ENCODE data around the gene C1orf159.
"Not testable (repeated sequence)": the region's sequence is repeated elsewhere in the genome, so short reads cannot be mapped to it uniquely, and the experiment has no call there.

The C1orf159 gene

GRCh38 chr1:1079408-1080121 is 36.3 kb downstream of the C1orf159 start:
- DNase-seq = peak; percentile 33

DNA sequence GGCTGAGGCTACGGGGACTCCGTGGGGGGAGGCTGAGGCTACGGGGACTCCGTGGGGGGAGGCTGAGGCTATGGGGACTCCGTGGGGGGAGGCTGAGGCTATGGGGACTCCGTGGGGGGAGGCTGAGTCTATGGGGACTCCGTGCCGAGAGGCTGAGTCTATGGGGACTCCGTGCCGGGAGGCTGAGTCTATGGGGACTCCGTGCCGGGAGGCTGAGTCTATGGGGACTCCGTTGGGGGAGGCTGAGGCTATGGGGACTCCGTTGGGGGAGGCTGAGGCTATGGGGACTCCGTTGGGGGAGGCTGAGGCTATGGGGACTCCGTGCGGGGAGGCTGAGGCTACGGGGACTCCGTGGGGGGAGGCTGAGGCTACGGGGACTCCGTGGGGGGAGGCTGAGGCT is 38.5 kb downstream of the C1orf159 start:
- not testable (repeated sequence) for DNase-seq

- DNase-seq = no peak
Measured at GRCh38 chr1:1075148-1075935, 40.5 kb downstream of the C1orf159 start.

DNA sequence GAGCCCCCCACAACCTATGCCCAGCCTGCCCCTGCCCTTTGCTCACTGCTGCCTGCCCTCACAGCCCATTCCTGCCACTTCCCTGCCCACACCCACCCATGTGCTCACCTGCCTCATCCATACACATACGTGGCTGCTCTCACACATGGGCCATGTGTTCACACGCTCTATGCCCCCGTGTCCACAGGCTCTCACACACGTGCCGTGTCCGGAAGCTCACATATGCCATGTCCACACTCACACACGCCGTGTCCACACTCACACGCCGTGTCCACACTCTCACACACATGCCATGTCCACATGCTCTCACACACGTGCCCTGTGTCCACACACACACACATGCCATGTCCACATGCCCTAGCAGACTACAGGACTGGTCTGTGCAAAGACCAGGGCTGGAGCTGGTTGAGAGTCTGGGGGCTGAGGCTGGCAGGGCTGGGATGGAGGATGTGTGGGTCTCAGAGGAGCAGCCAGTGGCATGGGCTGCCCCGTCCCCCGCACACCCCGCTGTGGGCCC is 41.2 kb downstream of the C1orf159 start:
- no peak for DNase-seq

GRCh38 chr1:1073743-1074587 is 41.9 kb downstream of the C1orf159 start, which contains the start of gene RNF223:
Gene RNF223 (minus strand): TSS chr1:1074306. CDS start chr1:1072566, 1,740 bp downstream.
- DNase-seq = no peak

DNA sequence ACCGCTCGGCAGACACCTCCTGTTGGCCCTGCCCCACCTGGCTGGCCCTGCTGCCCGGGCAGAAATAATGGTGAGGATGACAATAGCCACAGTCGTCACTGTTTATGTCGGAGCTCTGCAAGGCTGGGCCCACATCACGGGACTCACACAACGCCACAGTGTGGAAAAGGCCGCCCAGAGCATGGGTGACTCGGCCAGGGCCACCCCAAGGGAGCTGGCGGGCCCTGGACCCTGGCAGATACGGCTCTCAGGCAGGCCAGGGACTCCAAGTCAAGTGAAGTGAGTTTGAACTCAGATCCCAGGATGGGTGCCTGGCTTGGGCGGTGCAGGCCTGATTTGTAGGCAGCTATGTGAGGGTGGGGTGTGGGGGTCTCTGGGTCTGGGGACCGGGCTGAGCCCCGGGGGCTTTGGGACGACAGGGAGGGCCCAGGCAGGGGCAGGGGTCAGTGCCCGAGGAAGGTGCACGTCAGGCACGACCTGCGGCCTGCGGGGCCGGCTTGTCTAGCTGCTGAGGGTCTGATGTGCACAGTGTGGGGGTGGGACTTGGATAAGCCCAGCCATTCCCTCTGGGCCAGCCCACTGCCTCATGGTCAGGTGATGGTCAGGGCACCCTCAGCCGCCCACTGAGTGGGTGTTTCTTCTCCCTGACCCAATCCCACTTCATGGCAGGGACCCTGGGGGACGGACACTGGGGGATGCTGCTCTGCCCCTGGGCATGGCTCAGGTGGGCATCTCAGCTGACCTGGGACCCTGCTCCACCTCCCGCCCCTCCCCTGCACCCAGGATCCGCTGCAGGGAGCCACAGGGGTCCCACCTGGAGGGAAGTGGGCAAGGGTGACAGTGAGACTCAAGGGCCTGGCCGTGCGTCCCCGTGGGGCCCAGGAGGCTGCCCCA is 42.8 kb downstream of the C1orf159 start:
- no peak for DNase-seq

- DNase-seq = no peak
Measured at GRCh38 chr1:1072299-1072848, 43.5 kb downstream of the C1orf159 start.

- no peak for DNase-seq
Measured at GRCh38 chr1:1071486-1072298, 44.2 kb downstream of the C1orf159 start.

- no peak for DNase-seq
Measured at GRCh38 chr1:1069711-1070676, 45.9 kb downstream of the C1orf159 start.

DNA sequence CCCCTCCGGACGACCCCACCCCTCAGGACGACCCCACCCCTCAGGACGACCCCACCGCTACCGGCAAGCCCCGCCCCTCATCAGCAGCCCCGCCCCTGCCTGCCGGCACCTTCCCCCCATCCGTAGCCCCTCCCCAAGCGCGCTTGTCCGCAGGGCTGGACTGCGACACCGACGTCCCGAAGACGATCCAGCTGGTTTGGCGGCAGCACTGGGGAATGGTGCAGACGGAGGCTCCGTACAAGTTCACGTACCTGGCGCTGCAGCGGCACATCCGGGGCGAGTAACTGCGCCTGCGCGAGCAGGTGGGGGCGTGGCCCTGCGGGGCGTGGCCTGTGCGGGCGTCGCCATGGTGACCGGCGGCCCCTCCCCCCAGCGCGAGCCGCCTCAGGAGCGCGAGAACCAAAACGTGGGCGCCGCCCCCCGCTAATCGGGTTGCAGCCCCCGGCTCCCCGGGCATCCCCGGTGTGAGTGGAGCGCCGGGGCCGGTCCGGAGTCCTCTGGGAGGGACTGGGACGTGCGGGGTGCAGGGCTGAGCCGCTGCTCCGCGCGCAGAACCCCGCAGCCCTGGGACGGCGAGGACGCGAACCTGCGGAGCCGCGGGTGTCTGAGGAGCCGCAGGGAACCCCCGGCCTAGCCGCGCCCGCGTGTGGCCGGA is 46.7 kb downstream of the C1orf159 start:
- peak; percentile 78 for DNase-seq

- peak; percentile 32 for DNase-seq
Measured at GRCh38 chr1:1068517-1069055, 47.3 kb downstream of the C1orf159 start.

- DNase-seq = no peak
Measured at GRCh38 chr1:1067860-1068516, 47.9 kb downstream of the C1orf159 start.

- DNase-seq = no peak
Measured at GRCh38 chr1:1067284-1067859, 48.5 kb downstream of the C1orf159 start.

DNA sequence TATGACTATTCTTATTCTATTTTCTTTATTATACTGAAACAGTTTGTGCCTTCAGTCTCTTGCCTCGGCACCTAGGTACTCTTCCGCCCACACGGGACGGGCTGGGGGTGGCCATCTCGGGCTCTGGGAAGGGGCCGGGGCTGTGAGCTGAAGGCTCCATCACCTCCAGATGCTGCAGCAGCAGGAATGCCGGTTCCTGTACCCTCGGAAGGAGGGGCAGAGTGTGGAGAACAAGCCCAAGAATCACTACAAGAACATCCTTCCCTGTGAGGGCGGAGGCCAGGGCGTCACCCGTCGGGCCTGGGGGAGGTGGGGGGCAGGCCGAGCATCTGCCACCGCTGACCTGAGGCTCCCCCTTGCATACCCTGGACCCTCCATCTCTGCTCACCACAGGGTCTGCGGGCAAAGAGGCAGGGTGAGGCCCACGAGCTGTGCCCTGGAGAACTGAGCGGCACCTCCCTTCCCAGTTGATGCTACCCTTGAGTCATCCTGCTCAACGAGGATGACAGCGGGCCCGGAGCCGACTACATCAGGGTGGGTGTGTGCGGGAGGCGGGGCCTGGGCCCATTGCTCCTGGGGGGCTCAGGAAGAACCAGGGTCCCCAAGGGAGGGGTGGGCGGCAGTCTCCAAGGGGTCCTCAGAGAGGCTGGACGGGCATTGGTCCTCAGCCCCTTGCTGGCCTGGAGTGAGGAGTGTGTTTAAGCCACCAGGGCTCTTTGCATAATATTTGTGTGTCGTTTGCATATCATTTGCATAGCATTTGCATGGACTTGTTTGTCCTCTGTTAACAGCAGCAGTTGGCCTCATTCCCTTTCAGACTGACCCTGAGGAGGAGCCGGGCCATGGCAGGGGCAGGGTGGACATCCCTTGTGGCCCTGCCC is 49.2 kb downstream of the C1orf159 start:
- DNase-seq = no peak

GRCh38 chr1:1065940-1066304 is 50.0 kb downstream of the C1orf159 start:
- DNase-seq = not testable (repeated sequence)

DNA sequence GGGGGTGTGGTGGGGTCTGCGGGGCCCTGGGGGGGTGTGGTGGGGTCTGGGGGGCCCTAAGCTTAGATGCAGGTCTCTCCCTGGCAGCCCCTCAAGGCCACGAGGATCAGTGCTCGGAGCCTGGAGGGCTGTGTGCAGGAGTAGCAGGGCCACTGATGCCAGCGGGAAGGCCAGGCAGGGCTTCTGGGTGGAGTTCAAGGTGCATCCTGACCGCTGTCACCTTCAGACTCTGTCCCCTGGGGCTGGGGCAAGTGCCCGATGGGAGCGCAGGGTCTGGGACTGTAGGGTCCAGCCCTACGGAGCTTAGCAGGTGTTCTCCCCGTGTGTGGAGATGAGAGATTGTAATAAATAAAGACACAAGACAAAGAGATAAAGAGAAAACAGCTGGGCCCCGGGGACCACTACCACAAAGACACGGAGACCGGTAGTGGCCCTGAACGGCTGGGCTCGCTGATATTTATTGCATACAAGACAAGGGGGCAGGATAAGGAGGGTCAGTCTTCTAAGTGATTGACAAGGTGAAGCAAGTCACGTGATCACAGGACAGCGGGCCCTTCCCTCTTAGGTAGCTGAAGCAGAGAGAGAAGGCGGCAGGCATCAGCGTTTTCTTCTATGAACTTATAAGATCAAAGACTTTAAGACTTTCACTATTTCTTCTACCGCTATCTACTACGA is 50.5 kb downstream of the C1orf159 start:
- no peak for DNase-seq

Data from stimulated activated naive CD4-positive, alpha-beta T cell treated with Interleukin-2 at 50 U/mL for 16 hours (primary cell).